Stimulated activated naive CD4-positive, alpha-beta T cell (primary cell): Measurements from ENCODE around the gene DGCR8.

ENCODE experiments used
- DNase-seq, 6 experiments: peaks; one replicate each; lab custom pipeline; 2025; lab: John Stamatoyannopoulos, UW

Gene DGCR8

DNA sequence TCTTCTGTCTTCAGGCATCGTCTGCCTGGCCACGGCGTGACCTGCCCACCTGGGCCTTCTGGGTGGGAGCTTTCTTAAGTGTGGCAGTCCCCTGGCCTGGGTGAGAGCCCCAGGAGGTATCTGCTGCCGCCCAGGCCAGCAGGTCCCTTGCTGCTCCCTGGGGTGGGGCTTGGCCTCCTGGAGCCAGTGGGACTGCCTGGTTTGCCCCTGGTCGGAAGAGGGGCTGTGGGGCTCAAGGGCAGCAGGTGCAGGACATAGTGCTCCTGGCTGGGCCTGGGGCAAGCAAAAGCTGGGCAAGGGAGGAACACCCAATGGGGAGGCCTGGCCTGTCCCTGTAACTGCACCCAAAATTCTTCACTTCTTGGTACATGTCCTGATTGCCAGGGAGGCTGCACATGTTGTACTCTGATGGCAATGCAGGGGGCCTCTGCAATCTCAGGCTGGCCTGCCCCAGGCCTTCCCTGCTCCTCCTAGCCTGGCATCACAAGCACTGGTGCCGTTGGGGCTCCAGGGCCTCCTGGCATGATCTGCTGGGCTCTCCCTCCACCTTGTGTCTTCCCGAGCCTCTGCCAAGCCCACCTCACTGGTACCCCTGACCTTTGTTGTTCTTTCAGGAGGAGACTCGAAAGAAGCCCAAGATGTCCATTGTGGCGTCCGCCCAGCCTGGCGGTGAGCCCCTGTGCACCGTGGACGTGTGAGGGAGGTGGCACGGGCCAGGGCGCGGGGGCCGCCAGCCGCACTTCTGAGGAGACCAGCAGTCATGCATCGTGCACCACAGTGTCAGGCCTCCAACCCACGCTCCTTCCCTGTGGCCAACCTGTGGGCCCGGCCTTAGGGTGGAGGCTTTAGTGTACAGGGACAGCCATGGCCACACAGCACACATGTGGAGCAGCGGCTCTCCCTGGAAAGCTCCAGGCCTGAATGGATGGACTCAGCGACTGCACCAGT lies 29.6 kb downstream of the DGCR8 start:
- DNase-seq: no peak

DNA sequence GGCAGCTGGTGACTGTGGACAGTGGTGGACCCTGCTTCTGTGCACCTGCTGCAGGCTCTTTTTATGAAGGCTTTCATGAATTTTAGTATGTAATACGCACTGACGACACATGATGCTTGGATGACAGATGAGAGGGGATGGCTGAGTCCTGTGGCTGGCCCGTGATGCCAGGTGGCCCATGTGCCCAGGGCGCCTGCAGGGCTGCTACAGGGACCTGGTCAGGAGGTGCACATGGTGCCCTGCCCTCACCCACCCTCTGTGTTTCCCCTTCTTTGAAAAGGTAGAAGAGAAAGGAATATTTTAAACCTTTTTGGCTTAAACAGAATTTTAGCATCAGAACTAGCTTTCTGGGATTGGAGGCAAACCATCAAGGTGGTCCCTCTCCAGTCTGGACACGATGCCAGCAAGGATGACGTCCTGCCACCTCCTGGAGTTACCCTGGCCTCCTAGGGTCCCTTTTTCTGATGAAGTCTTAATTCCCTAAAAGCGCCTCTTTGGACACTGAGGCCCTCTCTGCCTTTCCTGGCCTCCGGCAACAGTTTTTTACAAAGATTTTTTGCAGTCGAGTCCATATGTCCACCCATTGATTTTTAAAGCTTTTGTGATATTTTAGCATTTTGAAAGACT lies 30.4 kb downstream of the DGCR8 start:
- no peak for DNase-seq

DNA sequence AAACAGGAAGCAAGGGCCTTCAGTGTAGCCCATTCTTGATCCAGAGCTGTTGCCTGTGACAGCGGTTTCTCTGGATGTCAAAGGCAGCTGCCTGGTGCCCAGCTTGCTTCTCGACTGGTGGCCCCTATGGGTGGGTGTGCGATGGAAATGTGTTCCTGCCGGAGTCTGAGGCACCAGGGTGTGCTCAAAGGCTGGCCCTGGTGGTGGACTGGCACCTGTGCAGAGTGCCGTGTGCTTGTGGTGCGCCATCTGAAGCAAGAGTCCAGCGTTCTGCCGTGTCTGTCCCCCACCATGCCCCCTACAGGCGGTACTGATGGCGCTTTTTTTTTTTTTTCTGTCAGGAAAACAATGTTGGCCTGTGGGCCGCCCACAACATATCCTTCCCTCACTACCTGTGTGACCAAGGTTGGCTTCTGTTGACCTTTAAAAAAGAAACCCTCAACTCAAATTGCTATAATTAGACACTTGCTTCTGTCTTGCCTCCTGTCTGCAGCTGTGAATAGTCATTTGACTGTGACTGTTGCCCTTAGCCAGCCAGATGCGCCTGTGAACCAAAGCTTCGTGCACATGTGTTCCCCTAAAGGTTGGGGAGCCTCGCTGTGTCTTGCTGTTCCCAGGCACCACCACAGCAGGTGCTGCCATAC lies 31.1 kb downstream of the DGCR8 start:
- DNase-seq: peak in 4 of 6 experiments; percentile 9 to 16 (median 12)

DNA sequence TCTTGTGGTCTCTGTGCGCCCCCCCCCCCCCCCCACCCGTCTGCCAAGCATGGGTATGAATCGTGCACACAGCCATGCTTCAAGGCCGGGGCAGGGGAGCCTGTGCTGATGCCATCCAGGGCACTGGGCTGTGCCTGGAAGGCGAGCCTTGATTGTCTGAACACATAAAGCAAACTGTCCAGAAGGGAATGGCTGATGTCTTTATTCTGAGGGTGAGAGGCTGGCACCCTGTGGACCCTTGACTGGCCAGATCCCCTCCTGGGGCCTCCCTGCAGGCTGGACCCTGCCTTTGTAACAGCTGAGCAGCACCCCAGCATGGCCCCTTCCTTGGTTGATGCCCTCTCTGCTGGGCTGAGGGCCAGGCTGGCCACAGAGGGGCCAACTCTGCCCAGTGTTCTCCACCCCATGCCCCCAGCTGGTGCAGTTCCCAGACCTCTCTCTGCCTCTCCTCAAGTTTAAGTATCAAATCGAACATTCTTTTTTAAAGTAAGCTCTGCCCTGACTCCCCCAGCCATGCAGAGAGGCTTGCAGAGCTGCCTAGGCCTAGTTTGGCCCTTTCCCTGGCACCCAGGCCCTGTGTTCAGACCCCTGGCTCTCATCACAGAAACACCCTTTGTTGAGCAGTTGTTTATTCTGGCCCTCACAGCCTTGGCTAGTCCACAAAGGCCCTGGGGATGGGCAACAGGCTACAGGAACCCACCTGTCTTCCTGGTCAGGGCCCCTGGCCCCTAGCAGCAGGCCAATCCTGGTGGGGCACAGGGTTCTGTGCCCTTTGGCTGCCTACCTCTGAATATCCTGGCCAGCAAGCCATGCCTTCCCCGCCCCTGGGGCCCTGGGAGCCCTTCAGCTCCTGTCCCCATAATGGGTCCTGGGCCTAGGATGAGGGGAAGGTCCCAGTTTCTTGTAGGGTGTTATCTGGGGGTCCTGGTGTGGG lies 31.9 kb downstream of the DGCR8 start:
- no peak for DNase-seq

DNA sequence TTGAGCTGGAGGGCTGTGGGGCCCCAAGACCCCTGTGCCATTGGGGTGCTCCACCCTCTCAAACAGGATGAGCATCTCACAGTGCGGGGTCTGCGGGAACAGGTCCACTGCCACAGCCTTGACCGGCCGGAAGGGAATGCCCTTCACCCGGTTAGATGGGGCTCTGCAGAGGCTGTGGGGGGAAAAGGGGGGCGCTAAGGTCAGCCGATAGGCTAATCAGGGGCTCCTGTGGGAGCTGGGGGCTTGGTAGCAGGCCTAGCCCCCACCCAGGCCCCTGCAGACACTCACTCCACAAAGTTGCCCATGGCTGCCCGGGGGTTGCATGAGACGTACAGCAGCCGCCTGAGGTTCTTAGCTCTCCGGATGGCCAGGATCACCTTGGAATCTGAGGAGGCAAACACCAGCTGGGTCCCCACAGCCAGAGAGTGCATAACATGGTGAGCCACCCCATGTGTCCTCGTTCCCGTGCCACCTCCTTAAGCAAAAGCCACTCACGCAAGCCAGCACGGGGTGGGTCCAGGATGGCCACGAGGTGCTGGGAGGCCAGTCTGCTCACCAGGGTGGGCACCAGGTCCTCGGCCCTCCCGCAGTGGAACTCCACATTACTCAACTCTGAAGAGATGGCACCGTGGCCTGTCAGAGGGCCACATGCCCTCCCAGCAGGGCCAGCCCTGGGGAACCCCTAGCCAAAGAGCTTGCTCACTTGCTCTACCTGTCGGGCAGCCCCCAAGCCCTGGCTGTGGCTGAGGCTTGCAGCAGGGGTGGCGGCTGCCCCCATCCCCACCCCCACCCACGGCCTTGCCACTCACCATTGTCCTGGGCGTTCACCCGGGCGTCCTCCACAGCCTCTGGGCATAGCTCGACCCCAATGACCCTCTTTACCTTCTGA lies 32.8 kb downstream of the DGCR8 start:
- DNase-seq: no peak

DNA sequence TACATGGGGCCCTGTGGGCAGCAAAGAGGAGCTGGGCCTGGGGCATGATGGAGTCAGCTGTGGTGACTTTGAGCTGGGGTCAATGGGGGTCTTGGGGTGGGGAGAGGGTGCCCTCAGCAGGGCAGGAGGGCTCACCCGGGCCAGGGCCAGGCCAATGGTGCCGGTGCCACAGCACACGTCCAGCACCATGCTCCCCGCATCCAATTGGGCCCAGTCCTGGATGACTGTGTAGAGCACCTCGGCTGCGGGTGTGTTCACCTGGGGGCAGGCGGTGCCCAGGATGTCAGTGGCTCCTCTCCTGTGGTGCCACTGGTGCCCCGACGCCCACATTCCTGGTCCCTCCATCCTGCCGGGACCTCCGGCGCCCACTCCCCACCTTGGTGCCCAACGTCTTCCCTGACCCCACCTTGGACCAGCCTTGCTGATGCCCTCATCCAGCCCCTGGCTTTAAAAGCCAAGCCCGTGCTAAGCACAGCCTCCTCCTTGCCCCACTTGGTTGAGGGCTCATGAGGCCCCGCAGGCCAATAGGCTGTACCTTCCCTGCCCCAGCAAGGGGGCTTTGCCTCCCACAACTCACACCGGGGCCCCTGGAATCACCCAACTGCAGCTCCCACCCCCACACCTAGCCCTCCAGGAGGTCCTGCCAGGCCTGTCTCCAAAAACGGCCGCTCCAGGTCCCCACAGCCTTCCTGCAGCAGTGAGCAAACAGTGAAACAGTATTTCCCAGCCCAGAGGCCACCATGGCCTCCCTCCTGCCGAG lies 33.7 kb downstream of the DGCR8 start:
- no peak for DNase-seq

DNA sequence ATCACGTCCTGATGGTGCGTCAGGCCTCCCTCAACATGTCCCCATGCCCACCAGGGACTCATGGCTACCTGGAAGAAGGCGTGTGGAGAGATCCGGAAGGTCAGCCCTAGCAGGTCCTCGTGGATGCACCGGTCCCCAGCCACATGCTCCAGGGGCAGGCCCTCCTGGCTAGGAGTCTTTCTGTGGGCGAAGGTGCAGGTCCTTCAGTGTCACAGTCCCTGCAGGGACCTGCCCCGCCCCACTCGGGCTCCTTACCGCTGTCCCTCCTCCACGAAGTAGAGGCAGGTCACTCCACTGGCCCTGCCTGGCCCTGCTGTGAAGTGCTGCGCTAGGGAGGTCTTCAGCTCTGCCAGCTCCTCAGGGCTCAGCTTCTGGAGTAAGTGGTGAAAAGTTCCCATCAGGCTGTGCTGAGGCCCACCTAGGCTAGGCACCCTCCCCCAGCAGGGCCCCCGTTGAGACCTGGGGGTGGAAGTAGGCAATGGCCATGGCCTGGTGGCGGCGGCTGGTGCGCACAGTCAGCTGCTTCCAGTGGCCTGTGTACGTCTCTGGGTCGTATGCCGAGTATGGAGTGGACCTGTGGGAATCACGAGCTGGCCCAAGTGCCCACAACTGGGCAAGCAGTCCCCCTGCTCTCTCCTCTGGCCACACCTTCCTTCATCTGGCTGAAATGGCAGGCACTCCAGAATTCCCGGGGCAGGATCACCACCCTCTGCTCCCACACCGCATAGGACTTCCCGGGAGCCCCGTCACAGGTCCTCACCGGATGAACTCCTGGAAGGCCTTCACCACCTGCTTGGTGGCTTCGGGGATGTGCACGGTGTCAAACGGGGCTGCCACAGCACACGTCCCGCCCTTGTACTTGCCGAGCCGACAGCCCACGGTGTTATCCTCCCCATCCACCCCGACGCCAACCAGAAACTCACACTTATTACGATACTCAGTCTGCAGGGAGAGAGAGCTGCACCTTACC lies 34.8 kb downstream of the DGCR8 start:
- DNase-seq: no peak

DNA sequence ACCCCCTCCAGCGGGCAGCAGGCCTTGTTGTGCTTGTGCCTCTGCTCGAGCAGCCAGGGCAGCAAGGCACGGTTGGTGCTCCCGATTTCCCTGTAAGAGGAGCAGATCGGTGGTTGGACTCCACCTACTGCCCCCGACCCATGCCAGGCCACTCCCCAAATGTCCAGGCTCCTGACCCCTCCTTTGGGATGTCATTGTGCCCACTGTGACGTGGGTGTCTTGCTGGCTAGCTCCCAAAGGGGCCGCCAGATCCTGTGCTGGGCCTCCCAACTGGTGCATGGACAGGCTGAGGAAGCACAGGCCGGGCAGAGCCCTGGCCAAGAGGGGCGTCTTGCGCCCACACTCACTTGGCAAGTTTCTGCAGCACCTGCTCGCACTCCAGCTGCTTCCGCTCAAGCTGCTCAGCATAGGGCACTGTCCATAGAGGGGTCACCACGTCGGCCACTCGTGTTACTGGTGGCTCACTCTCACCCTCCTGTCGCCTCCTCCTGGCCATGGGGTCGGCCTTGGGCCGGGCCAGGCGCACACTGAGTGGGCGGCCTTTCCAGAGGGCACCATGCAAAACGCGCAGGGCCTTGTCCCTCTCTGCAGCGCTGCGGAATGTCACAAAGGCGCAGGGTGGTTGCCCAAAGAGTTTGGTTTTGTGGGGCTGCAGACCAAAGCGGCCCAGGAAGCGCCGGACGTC lies 35.8 kb downstream of the DGCR8 start, which contains the start of gene RANBP1:
RANBP1 (plus strand) TSS at position 414 of the 685 bp plus-strand sequence; CDS start at position 495, 81 bp downstream.
- DNase-seq: no peak

DNA sequence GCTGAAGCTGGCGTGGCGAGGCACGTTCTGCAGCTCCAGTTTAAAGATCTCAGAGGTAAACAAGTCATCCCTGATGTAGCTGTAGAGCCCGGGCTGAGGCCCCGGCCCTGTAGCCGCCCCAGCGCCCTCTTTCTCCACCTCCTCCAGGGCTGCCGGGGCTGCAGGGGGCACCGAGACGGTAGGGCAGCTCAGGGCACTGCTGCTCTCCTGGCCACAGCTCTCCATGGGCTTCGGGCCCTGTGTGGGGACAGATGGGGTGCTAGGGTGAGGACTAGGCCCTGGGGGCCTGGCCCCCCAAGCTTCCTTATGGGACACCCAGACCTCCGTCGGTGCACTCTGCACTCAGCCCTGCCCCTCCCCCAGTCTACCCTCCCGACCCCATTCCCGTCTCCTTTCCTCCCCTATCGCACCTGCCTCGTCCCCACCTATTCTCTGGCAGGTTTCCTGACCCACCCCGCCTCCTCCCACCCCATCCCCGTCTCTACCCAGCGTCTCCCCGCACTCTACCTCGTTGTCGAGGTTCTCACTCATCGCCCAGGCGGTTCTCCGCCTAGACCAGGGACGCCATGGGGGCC lies 36.4 kb downstream of the DGCR8 start:
- DNase-seq: peak in 1 of 6 experiments; percentile 30

DNA sequence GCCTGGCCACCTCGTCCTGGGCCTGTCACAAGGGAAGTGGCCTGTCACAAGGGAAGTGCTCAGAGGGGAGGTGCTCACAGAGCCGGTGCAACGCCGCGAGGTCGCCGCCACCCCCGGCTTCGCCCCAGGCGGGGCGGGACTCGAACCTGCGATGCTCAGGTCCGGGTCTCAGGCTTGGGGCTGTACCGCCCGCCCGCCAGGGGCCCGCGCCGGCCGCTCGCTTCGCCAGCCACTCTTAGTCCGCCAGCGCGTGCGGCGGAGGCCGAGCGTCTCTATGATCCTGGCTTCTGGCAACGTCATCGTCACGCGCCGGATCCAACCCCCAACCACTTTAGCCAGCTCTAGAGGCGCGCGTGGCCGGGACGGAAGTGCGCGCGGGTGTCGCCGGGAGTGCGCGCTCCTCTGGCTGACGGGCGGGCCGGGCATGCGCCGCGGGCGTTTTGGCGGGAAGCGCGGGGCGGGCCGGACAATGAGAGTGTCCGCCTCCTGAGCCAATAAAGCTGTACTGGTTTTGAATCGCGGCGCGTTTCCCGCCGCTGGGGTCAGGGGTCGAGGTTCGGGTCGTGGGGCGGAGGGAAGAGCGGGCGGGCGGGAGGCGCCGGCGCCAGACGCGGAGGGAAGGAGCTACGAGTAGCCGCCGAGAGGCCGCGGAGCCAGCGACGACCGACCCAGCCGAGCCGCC lies 37.1 kb downstream of the DGCR8 start, which contains the start of gene TRMT2A:
TRMT2A (minus strand) TSS at position 276 of the 682 bp plus-strand sequence. CDS start 320 bp downstream, outside the sequence.
- peak; percentile 92 to 97 (median 94) for DNase-seq

DNA sequence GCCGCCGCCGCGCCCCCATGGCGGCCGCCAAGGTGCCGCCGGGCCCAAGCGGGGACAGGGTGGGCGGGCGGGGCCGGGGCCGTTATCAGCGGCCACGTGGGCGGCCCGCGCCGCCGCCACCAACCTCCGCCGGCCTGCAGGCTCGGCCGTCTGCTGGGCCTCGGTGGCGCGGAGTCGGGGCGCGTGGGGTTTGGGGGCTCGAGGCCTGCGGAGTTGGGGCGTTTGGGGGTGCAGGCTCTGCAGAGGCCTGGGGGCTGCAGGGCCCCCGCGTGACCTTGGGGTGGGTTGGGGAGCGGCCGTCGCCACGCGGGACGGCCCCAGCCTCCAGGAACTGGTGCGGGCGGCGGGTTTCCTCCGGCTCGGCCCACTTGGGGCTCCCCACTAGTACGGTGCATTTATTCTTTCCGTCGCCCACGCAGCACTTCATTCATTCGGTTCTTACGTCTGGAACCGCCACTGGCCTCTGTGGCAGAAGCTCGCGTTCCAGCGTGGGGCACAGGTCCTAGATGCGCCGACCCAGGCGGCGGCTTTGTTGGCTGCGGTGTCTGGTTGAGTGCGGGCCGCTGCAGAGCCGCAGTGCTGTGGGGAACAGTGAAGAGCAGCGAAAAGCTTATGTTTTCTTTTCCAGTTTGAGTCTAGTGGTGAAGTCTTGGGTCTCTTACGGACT lies 37.7 kb downstream of the DGCR8 start:
- DNase-seq: peak; percentile 25 to 59 (median 45)

DNA sequence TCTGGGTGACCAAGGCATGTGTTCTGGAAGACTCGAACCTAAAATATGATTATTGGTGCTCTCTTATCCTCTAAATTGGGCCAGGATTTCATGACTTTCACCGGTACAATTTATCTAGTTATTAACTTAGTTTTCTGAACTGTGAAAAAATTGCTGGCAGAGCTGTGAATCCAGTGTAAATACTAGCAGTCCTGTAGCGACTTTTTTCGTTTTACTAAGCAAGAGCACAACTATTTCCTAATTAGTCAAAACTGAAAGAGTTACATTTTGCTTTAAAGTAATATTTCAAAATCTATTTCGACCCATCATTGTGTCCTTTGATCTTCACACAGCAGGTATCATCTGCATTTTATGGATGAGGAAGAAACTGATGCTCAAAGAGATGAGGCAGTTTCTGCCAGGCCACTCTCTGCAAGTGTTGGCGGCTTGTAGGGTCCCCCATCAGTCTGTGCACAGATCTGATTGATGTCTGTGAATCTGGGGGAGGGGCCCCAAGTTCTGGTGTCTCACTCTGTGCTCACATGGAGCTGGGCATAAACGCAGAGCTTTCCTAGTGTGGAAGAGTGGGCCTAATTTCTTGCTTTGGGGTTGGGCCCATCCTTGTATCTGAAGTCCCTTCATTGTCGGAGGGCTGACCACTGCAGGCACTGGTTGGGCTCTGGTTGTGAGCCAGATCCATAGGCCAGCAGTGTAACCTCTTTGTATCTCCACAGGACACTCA lies 38.4 kb downstream of the DGCR8 start:
- DNase-seq: no peak

DNA sequence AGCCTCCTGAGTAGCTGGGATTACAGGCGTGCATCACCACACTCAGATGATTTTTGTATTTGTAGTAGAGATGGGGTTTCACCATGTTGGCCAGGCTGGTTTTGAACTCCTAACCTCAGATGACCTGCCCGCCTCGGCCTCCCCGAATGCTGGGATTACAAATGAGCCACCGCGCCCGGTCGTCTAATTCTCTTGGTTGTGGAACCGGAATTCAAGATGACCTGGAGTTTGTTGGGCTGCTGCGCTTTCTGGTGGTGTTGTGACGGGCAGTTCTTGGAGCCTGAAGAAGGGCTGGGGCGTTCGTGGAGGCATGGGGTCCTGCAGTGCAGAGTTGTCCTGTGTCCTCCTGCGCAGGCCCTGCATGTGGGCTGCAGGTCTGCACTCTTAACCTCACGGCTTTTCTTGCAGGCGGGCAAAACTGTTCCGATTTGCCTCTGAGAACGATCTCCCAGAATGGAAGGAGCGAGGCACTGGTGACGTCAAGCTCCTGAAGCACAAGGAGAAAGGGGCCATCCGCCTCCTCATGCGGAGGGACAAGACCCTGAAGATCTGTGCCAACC lies 41.9 kb downstream of the DGCR8 start:
- DNase-seq: no peak

DNA sequence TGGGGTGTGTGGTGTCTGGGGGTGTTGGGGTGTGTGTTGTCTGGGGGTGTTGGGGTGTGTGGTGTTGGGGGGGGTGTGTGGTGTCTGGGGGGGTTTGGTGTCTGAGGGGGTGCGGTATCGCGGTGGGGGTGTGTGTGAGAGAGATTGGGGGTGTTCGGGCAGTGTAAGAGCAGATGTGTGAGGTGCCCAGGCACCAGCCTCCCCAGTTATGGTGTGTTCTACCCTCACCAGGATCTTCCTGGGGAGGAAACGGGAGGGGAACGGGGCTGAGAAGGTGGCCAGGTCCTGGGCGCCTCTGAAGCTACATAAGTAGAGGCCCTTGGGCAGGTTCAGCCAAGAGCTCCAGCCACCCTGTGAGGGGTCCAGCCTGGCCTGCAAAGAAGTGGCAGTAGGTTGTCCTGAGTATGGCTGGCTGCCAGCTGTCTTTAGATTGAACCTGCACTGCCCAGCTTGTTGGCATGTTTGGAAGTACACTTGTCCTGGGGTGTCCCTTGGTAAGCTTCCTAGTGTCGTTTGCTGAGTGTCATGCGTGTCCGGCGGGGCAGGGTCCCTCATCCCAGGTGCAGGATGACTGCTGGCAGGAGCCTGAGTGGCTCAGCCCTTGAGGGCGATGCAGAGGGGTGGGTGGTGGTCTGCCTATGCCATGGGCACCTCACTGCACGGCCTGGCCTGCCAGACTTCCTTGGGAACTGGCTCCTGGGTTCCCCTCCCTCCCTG lies 43.5 kb downstream of the DGCR8 start:
- DNase-seq: no peak
